ENCODE measurements around the gene CYTH1.

CYTH1 gene

GRCh38 chr17:78665952-78666920 is 115.8 kb downstream of the CYTH1 start:
- Histone ChIP-seq H3K27ac (ENCODE audit: poor library complexity, severe bottlenecking) (peak overlapping the region; percentile 1), H3K27me3 (ENCODE audit: insufficient read depth, poor library complexity, severe bottlenecking) (no peaks in the 10 kb centered on the region), H3K4me1 (ENCODE audit: insufficient read depth, poor library complexity, severe bottlenecking) (peaks cover 26% of the 10 kb centered on the region), H3K9me3 (ENCODE audit: severe bottlenecking) (no peaks in the 10 kb centered on the region), H3K4me3 (ENCODE audit: severe bottlenecking) (no peak overlapping the region), H3K36me3 (ENCODE audit: low read depth) (no peaks in the 10 kb centered on the region)
- TF ChIP-seq CTCF (IDR thresholded peaks at IDR 0.05; ENCODE audit: poor library complexity, severe bottlenecking), result no peak
- DNase-seq (ENCODE audit: low spot score), result peak; percentile 55
- peak; percentile 21; the same call in 1 of the 3 replicates for ATAC-seq (ENCODE audit: low read depth)

GRCh38 chr17:78665387-78665951 is 116.6 kb downstream of the CYTH1 start:
- no peak for DNase-seq (ENCODE audit: low spot score)
- Histone ChIP-seq H3K9me3 (ENCODE audit: severe bottlenecking) (no peaks in the 10 kb centered on the region), H3K36me3 (ENCODE audit: low read depth) (no peaks in the 10 kb centered on the region), H3K27me3 (ENCODE audit: insufficient read depth, poor library complexity, severe bottlenecking) (no peaks in the 10 kb centered on the region), H3K4me3 (ENCODE audit: severe bottlenecking) (no peak overlapping the region), H3K4me1 (ENCODE audit: insufficient read depth, poor library complexity, severe bottlenecking) (peaks cover 31% of the 10 kb centered on the region), H3K27ac (ENCODE audit: poor library complexity, severe bottlenecking) (peak overlapping the region; percentile 1)
- no peak for ATAC-seq (ENCODE audit: low read depth)
- TF ChIP-seq CTCF (IDR thresholded peaks at IDR 0.05; ENCODE audit: poor library complexity, severe bottlenecking), result no peak

GRCh38 chr17:78664476-78665386 is 117.3 kb downstream of the CYTH1 start:
- H3K4me1 ChIP-seq (ENCODE audit: insufficient read depth, poor library complexity, severe bottlenecking), result peaks cover 31% of the 10 kb centered on the region
- H3K9me3 ChIP-seq (ENCODE audit: severe bottlenecking), result no peaks in the 10 kb centered on the region
- DNase-seq (ENCODE audit: low spot score), result peak; percentile 50
- TF ChIP-seq CTCF (IDR thresholded peaks at IDR 0.05; ENCODE audit: poor library complexity, severe bottlenecking), result no peak
- no peaks in the 10 kb centered on the region for H3K27me3 ChIP-seq (ENCODE audit: insufficient read depth, poor library complexity, severe bottlenecking)
- no peak overlapping the region for H3K27ac ChIP-seq (ENCODE audit: poor library complexity, severe bottlenecking)
- no peak for ATAC-seq (ENCODE audit: low read depth)
- H3K36me3 ChIP-seq (ENCODE audit: low read depth), result no peaks in the 10 kb centered on the region
- no peak overlapping the region for H3K4me3 ChIP-seq (ENCODE audit: severe bottlenecking)

- DNase-seq (ENCODE audit: low spot score) (peak; percentile 90), ATAC-seq (ENCODE audit: low read depth) (peak; percentile 96)
- no peaks in the 10 kb centered on the region for H3K27me3 ChIP-seq (ENCODE audit: insufficient read depth, poor library complexity, severe bottlenecking)
- no peak overlapping the region for H3K4me3 ChIP-seq (ENCODE audit: severe bottlenecking)
- H3K4me1 ChIP-seq (ENCODE audit: insufficient read depth, poor library complexity, severe bottlenecking), result peaks cover 26% of the 10 kb centered on the region
- TF ChIP-seq CTCF (IDR thresholded peaks at IDR 0.05; ENCODE audit: poor library complexity, severe bottlenecking), result no peak
- H3K27ac ChIP-seq (ENCODE audit: poor library complexity, severe bottlenecking), result peak overlapping the region; percentile 46
- H3K36me3 ChIP-seq (ENCODE audit: low read depth), result no peaks in the 10 kb centered on the region
- no peaks in the 10 kb centered on the region for H3K9me3 ChIP-seq (ENCODE audit: severe bottlenecking)
Measured at GRCh38 chr17:78661093-78661770, 120.8 kb downstream of the CYTH1 start.

All from RWPE2 (cell line).